ENCODE results near the gene ZMIZ1.

Gene ZMIZ1

DNA sequence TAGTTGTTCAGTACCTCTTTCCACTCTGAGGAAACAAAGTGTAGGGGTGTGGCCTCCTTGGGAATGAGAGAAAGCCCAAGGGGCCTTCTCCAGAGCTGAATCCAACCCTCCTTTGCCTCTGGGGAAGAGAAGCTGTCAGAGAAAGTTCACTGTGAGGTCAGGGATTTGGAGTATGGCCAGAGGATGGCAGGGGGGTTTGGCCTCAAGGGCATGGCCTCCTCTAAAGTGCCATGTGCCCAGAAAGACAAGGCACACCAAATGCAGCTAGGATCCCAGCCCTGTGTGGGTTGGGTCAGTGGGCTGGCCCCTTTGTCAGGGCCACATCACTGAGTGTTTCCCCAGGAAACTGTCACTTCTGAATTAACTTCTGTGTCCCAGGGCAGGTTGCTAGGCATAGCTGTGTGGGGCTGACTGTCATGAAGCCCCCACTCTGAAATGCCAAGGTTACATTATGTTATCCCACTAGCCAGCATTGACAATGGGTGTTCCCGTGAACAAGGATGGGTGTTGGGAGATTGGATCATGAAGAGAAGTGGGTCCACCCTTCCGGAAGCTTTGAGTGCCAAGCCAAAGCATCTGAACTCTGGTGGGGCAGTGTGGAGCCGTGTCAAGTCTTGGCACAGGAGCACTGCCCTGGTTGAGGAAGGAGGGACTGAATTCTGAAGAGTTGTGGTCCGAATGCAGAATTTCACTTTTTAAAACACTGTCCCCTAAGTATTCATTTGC lies 123.3 kb downstream of the ZMIZ1 start:
- no peak for DNase-seq (ENCODE audit: extremely low read depth, insufficient read length)
- no peaks in the 10 kb centered on the region for H3K36me3 ChIP-seq (ENCODE audit: control insufficient read depth, insufficient read depth, low read length)

GRCh38 chr10:79192677-79193003 lies 123.9 kb downstream of the ZMIZ1 start:
- no peak overlapping the region for H3K4me3 ChIP-seq (replicated peaks; ENCODE audit: low read depth, low read length)
- H3K36me3 ChIP-seq (ENCODE audit: control insufficient read depth, insufficient read depth, low read length), result no peaks in the 10 kb centered on the region
- H3K27me3 ChIP-seq (replicated peaks; ENCODE audit: control insufficient read depth, insufficient read depth, low read length), result peaks cover 7% of the 10 kb centered on the region
- DNase-seq (ENCODE audit: extremely low read depth, insufficient read length), result no peak
- no peak for TF ChIP-seq CTCF (IDR thresholded peaks at IDR 0.05; ENCODE audit: insufficient read depth, low read length, poor library complexity, severe bottlenecking)

More for the DNA sequence above, 123.3 kb downstream of the ZMIZ1 start:
- TF ChIP-seq CTCF (IDR thresholded peaks at IDR 0.05; ENCODE audit: insufficient read depth, low read length, poor library complexity, severe bottlenecking), result no peak
- Histone ChIP-seq H3K4me3 (replicated peaks; ENCODE audit: low read depth, low read length) (no peak overlapping the region), H3K27me3 (replicated peaks; ENCODE audit: control insufficient read depth, insufficient read depth, low read length) (peaks cover 7% of the 10 kb centered on the region)

GRCh38 chr10:79193694-79194382 lies 125.1 kb downstream of the ZMIZ1 start:
- DNase-seq (ENCODE audit: extremely low read depth, insufficient read length), result no peak
- Histone ChIP-seq H3K36me3 (ENCODE audit: control insufficient read depth, insufficient read depth, low read length) (no peaks in the 10 kb centered on the region), H3K27me3 (replicated peaks; ENCODE audit: control insufficient read depth, insufficient read depth, low read length) (peaks cover 7% of the 10 kb centered on the region), H3K4me3 (replicated peaks; ENCODE audit: low read depth, low read length) (no peak overlapping the region)
- no peak for TF ChIP-seq CTCF (IDR thresholded peaks at IDR 0.05; ENCODE audit: insufficient read depth, low read length, poor library complexity, severe bottlenecking)

DNA sequence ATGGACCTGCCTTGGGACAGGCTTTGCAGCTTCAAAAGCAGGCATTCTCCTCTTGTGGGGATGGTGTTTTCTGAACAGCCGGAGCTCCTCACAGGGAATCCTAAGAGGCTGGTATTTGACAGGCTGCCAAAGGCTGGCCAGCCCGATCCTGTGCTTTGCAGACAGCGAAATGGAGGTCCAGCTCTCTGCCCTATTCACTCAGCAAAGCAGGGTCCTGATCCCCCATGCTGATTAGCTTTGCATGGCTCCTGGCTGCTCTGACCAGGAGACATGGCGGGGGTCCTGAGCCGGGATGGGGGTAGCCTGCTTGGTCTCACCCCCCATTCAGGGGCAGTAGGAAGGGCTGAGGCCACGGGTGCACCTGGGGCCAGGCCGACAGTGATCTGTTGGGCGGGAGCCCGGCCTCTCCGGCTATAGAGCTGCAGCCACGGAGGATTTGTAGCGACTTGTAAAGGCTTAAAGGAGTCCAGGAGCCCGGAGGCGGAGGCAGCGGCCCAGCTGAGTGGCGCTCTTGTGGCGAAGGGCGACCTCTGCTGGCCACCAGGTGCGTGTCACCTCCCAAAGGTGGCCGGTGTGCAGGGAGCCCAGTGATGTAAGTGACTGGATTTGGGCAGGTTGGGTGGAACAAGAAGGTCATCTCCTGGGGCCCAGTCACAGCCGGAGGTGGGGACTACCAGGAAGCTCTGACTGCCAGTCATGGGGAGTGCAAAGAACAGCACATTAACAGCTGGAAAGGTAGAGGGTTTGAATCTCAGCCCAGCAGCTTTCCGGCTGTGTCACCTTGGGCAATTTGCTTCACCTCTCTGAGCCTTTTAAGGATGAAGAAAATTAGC lies 126.5 kb downstream of the ZMIZ1 start:
- peaks cover 7% of the 10 kb centered on the region for H3K27me3 ChIP-seq (replicated peaks; ENCODE audit: control insufficient read depth, insufficient read depth, low read length)
- no peak overlapping the region for H3K4me3 ChIP-seq (replicated peaks; ENCODE audit: low read depth, low read length)
- no peaks in the 10 kb centered on the region for H3K36me3 ChIP-seq (ENCODE audit: control insufficient read depth, insufficient read depth, low read length)
- peak; percentile 94 for TF ChIP-seq CTCF (IDR thresholded peaks at IDR 0.05; ENCODE audit: insufficient read depth, low read length, poor library complexity, severe bottlenecking)
- DNase-seq (ENCODE audit: extremely low read depth, insufficient read length), result peak; percentile 76

DNA sequence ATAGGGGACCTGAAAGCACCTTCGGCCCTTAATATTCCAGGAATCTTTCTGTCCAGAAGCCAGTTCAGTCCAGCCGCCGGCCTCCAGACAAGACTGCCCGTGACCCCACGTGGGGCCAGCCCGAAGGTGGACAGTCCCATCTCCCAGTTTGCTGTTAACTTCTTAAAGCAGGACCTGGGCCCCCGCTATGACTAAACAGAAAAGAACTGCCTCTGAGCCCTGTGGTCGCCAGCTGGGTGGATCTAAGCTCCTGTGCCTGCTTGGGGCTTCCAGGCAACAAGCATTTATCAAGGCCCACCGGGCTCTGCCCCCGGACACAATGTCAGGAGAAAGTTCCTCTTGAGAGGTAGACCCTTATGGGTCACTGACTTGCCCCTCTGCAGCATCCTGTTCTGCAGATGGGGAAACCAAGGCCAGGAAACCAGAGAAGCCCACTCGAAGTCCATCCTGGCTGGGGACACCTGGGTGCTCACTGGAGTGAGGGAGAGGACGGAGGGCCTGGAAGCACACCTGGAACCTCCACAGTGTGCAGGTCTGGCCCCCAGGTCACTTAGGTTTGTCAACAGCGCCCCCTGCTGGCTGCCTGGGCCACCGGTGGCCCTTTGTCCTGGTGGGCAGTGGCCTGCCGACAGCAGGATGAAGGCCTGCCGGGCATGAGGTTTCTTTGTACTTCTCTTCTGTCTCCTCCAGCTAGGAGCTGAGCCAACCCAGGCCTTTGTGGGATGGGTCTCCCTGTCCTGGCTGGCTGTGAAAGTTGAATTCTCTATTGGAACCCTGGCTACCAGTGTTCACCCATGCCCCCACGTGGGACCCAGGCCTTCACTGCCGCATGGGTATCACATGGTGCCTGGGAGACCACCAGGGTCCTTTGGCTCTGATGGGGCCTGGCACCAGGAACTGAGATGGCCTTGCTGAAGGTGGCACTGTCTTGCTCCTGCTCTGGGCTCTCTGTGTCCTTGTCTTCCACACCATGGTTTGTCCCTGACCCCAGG lies 128.0 kb downstream of the ZMIZ1 start:
- H3K4me3 ChIP-seq (replicated peaks; ENCODE audit: low read depth, low read length), result no peak overlapping the region
- peak; percentile 61 for DNase-seq (ENCODE audit: extremely low read depth, insufficient read length)
- peak; percentile 93 for TF ChIP-seq CTCF (IDR thresholded peaks at IDR 0.05; ENCODE audit: insufficient read depth, low read length, poor library complexity, severe bottlenecking)
- H3K27me3 ChIP-seq (replicated peaks; ENCODE audit: control insufficient read depth, insufficient read depth, low read length), result peaks cover 7% of the 10 kb centered on the region
- no peaks in the 10 kb centered on the region for H3K36me3 ChIP-seq (ENCODE audit: control insufficient read depth, insufficient read depth, low read length)
